CD4-positive, alpha-beta T cell treated with Interleukin-15 for 4 hours (primary cell): ENCODE data around the gene GLRA3.
"Not testable (repeated sequence)": the region's sequence is repeated elsewhere in the genome, so short reads cannot be mapped to it uniquely, and the experiment has no call there.

Experiments used
- DNase-seq: peaks from one replicate; pipeline ENCODE4 v3.0.0-alpha.2; 2020; ENCODE audit warnings: low spot score

Gene GLRA3

GRCh38 chr4:174713821-174714220, 115.2 kb downstream of the GLRA3 start:
- DNase-seq, result no peak

- DNase-seq, result no peak
Observed at GRCh38 chr4:174713181-174713580, 115.9 kb downstream of the GLRA3 start.

- DNase-seq, result no peak
Observed at GRCh38 chr4:174709526-174709925, 119.5 kb downstream of the GLRA3 start.

GRCh38 chr4:174708381-174708780, 120.7 kb downstream of the GLRA3 start:
- no peak for DNase-seq

GRCh38 chr4:174707902-174708301, 121.1 kb downstream of the GLRA3 start:
- no peak for DNase-seq

GRCh38 chr4:174707051-174707676, 121.9 kb downstream of the GLRA3 start:
- no peak for DNase-seq

- DNase-seq, result no peak
Observed at GRCh38 chr4:174702979-174703478, 126.0 kb downstream of the GLRA3 start.

GRCh38 chr4:174699654-174700053, 129.4 kb downstream of the GLRA3 start:
- DNase-seq, result no peak

- no peak for DNase-seq
Observed at GRCh38 chr4:174697896-174698295, 131.2 kb downstream of the GLRA3 start.

GRCh38 chr4:174697202-174697601, 131.8 kb downstream of the GLRA3 start:
- no peak for DNase-seq

- DNase-seq, result no peak
Observed at GRCh38 chr4:174696657-174697056, 132.4 kb downstream of the GLRA3 start.

- DNase-seq, result not testable (repeated sequence)
Observed at GRCh38 chr4:174691876-174692275, 137.2 kb downstream of the GLRA3 start.

- no peak for DNase-seq
Observed at GRCh38 chr4:174690665-174691064, 138.4 kb downstream of the GLRA3 start.

- no peak for DNase-seq
Observed at GRCh38 chr4:174689618-174690017, 139.4 kb downstream of the GLRA3 start.

GRCh38 chr4:174686826-174687225, 142.2 kb downstream of the GLRA3 start:
- DNase-seq, result no peak

GRCh38 chr4:174681723-174682300, 147.2 kb downstream of the GLRA3 start:
- no peak for DNase-seq

- no peak for DNase-seq
Observed at GRCh38 chr4:174674305-174674840, 154.7 kb downstream of the GLRA3 start.

GRCh38 chr4:174673865-174674264, 155.2 kb downstream of the GLRA3 start:
- no peak for DNase-seq

- no peak for DNase-seq
Observed at GRCh38 chr4:174672276-174672675, 156.8 kb downstream of the GLRA3 start.

GRCh38 chr4:174669270-174669669, 159.8 kb downstream of the GLRA3 start:
- DNase-seq, result no peak

- no peak for DNase-seq
Observed at GRCh38 chr4:174665799-174666198, 163.2 kb downstream of the GLRA3 start.

- DNase-seq, result no peak
Observed at GRCh38 chr4:174663216-174663615, 165.8 kb downstream of the GLRA3 start.

GRCh38 chr4:174658246-174658645, 170.8 kb downstream of the GLRA3 start:
- DNase-seq, result no peak

- DNase-seq, result no peak
Observed at GRCh38 chr4:174657472-174657871, 171.6 kb downstream of the GLRA3 start.
